ENCODE data around the gene HIVEP3.
A peak's percentile ranks its signal among the peaks of the same experiment; 100 is the strongest.

The HIVEP3 gene

DNA sequence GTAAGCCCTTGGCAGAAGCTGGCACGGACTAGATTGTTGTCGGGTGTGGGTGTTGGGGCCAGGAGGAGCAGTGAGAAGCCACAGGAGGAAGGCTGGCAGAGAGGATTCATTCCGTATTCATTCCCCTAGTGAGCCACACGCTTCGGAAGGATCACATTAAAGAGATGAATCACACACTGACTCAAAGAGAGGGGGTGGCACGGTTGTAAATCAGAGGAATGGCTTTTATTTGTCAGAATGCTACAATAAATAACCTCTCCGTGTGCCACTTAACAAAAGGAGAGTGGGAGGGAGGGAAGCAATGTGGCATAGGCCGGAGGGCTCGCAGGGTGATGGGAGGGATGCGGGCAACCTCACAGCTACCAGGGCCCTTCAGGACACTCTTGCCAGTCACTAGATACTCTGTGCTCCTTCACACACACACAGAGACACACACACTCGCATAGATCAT is 135.5 kb downstream of the HIVEP3 start (continued):
- TF ChIP-seq, protein P1, sequence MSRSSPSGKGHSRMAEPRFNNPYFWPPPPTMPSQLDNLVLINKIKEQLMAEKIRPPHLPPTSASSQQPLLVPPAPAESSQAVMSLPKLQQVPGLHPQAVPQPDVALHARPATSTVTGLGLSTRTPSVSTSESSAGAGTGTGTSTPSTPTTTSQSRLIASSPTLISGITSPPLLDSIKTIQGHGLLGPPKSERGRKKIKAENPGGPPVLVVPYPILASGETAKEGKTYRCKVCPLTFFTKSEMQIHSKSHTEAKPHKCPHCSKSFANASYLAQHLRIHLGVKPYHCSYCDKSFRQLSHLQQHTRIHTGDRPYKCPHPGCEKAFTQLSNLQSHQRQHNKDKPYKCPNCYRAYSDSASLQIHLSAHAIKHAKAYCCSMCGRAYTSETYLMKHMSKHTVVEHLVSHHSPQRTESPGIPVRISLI (tag by site-specific recombination; IDR thresholded peaks at IDR 0.05), result no peak

DNA sequence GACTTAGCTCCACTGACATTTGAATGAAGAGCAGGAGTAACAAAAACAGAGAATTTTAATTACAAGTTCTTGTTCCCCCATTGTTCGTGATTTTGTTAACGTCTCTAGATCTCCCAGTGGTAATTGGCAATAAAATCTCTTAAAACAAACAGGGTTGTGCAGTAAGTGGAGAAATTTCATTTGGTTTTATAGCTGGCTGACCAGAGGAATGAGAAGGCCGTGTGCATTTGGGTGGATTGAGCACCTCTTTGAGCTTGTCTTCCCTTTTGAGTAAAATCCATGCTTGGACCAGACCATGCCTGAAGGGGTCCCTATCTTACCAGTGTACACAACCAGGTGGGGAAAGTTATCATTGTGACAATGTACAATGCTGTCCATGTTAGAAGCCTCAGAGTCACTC is 137.8 kb downstream of the HIVEP3 start:
- CTCF ChIA-PET, result interaction anchor here (0.6 to 2.1 kb wide), 7 partner anchors 31 to 394 kb away, joined by 3 to 8 read pairs (median 4); no protein-coding TSS in a partner anchor
- Histone ChIP-seq H3K9me3 (ENCODE audit: control insufficient read depth, insufficient read depth, low read depth, low read length) (no peaks in the 10 kb centered on the region), H3K4me3 (ENCODE audit: low read depth, low read length) (no peak overlapping the region), H3K27ac (ENCODE audit: extremely low read depth, low read depth, low read length) (no peak overlapping the region), H3K36me3 (ENCODE audit: control insufficient read depth in 2 of 2, insufficient read depth in 1 of 2, low read length in 2 of 2) (no peaks in the 10 kb centered on the region), H3K4me1 (ENCODE audit: control insufficient read depth, insufficient read depth, low read length) (peaks cover 9% of the 10 kb centered on the region)
- POLR2A ChIA-PET, result interaction anchor here (0.8 kb wide), 1 partner anchor 12 kb away, joined by 3 read pairs; no protein-coding TSS in a partner anchor
- 0 out of 2 replicates have a peak, but pooled peaks have one; percentile 14 for TF ChIP-seq OSR2 (tag by site-specific recombination; IDR thresholded peaks at IDR 0.05)
- TF ChIP-seq, protein P2, sequence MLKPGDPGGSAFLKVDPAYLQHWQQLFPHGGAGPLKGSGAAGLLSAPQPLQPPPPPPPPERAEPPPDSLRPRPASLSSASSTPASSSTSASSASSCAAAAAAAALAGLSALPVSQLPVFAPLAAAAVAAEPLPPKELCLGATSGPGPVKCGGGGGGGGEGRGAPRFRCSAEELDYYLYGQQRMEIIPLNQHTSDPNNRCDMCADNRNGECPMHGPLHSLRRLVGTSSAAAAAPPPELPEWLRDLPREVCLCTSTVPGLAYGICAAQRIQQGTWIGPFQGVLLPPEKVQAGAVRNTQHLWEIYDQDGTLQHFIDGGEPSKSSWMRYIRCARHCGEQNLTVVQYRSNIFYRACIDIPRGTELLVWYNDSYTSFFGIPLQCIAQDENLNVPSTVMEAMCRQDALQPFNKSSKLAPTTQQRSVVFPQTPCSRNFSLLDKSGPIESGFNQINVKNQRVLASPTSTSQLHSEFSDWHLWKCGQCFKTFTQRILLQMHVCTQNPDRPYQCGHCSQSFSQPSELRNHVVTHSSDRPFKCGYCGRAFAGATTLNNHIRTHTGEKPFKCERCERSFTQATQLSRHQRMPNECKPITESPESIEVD (tag by site-specific recombination; IDR thresholded peaks at IDR 0.05), result 0 out of 2 replicates have a peak, but pooled peaks have one; percentile 26
- TF ChIP-seq ZBTB11 (tag by site-specific recombination; conservative IDR thresholded peaks at IDR 0.05; ENCODE audit: low read depth), result peak; percentile 44; the same call in 1 of the 2 replicates
- no peak for TF ChIP-seq ZNF514 (tag by site-specific recombination; IDR thresholded peaks at IDR 0.05)
- no peak for TF ChIP-seq ZNF521 (tag by site-specific recombination; IDR thresholded peaks at IDR 0.05)
- TF ChIP-seq PRDM10 (tag by site-specific recombination; IDR thresholded peaks at IDR 0.05), result 0 out of 2 replicates have a peak, but pooled peaks have one; percentile 18
- no peak for TF ChIP-seq GLI2 (tag by site-specific recombination; IDR thresholded peaks at IDR 0.05; ENCODE audit: borderline replicate concordance, low read depth)
- TF ChIP-seq YY2 (tag by site-specific recombination; IDR thresholded peaks at IDR 0.05), result no peak
- TF ChIP-seq, protein P3, sequence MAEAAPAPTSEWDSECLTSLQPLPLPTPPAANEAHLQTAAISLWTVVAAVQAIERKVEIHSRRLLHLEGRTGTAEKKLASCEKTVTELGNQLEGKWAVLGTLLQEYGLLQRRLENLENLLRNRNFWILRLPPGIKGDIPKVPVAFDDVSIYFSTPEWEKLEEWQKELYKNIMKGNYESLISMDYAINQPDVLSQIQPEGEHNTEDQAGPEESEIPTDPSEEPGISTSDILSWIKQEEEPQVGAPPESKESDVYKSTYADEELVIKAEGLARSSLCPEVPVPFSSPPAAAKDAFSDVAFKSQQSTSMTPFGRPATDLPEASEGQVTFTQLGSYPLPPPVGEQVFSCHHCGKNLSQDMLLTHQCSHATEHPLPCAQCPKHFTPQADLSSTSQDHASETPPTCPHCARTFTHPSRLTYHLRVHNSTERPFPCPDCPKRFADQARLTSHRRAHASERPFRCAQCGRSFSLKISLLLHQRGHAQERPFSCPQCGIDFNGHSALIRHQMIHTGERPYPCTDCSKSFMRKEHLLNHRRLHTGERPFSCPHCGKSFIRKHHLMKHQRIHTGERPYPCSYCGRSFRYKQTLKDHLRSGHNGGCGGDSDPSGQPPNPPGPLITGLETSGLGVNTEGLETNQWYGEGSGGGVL (tag by site-specific recombination; IDR thresholded peaks at IDR 0.05), result no peak

All from HEK293 (cell line).